22Rv1 (cell line): ENCODE results near the gene WDR5.

Experiments
- H3K27ac ChIP-seq: fragments of 450-650 bp; 2 replicates; pipeline ENCODE4 v1.5.1; 2017
- CTCF ChIP-seq: fragments of 450-650 bp; IDR thresholded peaks from 2 replicates; pipeline ENCODE4 v1.5.1; 2017; ENCODE audit warnings: mild to moderate bottlenecking
- ZFX ChIP-seq: fragments of 450-650 bp; IDR thresholded peaks from 2 replicates; pipeline ENCODE4 v1.6.1; 2017; ENCODE audit warnings: antibody characterized with exemption, borderline replicate concordance

Gene WDR5

GRCh38 chr9:134176599-134176968 is 40.7 kb downstream of the WDR5 start:
- no peak overlapping the region for H3K27ac ChIP-seq

GRCh38 chr9:134177186-134177585 is 41.3 kb downstream of the WDR5 start:
- H3K27ac ChIP-seq: no peak overlapping the region
- TF ChIP-seq CTCF (no peak), ZFX (no peak)

More at GRCh38 chr9:134176599-134176968, 40.7 kb downstream of the WDR5 start:
- TF ChIP-seq ZFX (no peak), CTCF (no peak)

GRCh38 chr9:134177624-134178393 is 41.9 kb downstream of the WDR5 start:
- H3K27ac ChIP-seq: no peak overlapping the region
- TF ChIP-seq ZFX (no peak), CTCF (no peak)

GRCh38 chr9:134178394-134178767 is 42.5 kb downstream of the WDR5 start:
- H3K27ac ChIP-seq: no peak overlapping the region
- TF ChIP-seq ZFX (no peak), CTCF (no peak)

- no peak for TF ChIP-seq CTCF
- no peak for TF ChIP-seq ZFX
- H3K27ac ChIP-seq: no peak overlapping the region
Measured at GRCh38 chr9:134178768-134179551, 43.1 kb downstream of the WDR5 start.

- no peak overlapping the region for H3K27ac ChIP-seq
- no peak for TF ChIP-seq CTCF
- TF ChIP-seq ZFX: no peak
Measured at GRCh38 chr9:134179595-134179917, 43.7 kb downstream of the WDR5 start.
